Ovary (tissue), 3 donors: ENCODE data around the gene UBE2S.

Source experiments
- CTCF ChIP-seq, 3 donors: fragments of 450-650 bp in 2 of 3; fragments of 200-600 bp in 1 of 3; IDR thresholded peaks; one replicate each; pipeline versions ENCODE4 v1.5.1 to v1.8.0; 2016 to 2022; ENCODE audit warnings: antibody characterized with exemption in 3 of 3, mild to moderate bottlenecking in 1 of 3
- EP300 ChIP-seq: sonication (generic); formaldehyde crosslinking; IDR thresholded peaks from one replicate; pipeline ENCODE4 v1.6.1; 2017; ENCODE audit warnings: antibody characterized with exemption
- donor health status: DM: no; HTN: no; CAD: no.

DNA sequence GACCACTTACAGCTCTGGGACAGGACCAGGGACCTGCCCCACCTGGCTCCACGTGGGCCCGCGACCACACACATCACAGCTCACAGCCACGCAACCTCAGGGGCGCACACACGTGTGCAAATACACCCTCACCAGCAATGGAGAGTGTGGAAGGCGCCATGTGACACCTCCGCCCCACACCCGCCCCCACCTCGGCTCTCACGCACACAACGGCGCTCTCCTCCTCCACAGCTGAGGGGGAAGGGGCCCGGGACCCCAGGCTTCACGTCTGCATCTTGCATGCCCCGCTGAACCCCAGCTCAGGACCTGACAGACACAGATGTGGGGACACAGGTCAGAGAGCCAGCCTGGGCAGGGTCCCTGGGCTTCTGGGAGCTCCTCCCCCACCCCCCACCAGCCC is 41.9 kb upstream of the UBE2S start:
- TF ChIP-seq CTCF (IDR thresholded peaks at IDR 0.05) (no peak), EP300 (no peak)
